ENCODE measurements around the gene LHFPL3.

LHFPL3 gene

GRCh38 chr7:104640506-104640905 is 312.1 kb downstream of the LHFPL3 start:
- TF ChIP-seq CTCF (conservative IDR thresholded peaks at IDR 0.05; ENCODE audit: low read depth, low read length) = no peak

GRCh38 chr7:104642560-104642959 is 314.2 kb downstream of the LHFPL3 start:
- DNase-seq (ENCODE audit: low read depth) = no peak
- no peak overlapping the region for H3K4me3 ChIP-seq (ENCODE audit: low read length)
- no peak for TF ChIP-seq CTCF (conservative IDR thresholded peaks at IDR 0.05; ENCODE audit: low read depth, low read length)

More at GRCh38 chr7:104640506-104640905, 312.1 kb downstream of the LHFPL3 start:
- H3K4me3 ChIP-seq (ENCODE audit: low read length) = no peak overlapping the region
- DNase-seq (ENCODE audit: low read depth) = no peak

GRCh38 chr7:104643587-104644217 is 315.3 kb downstream of the LHFPL3 start:
- TF ChIP-seq CTCF (conservative IDR thresholded peaks at IDR 0.05; ENCODE audit: low read depth, low read length) = peak; percentile 78
- no peak overlapping the region for H3K4me3 ChIP-seq (ENCODE audit: low read length)
- no peak for DNase-seq (ENCODE audit: low read depth)

- DNase-seq (ENCODE audit: low read depth) = peak; percentile 69
- H3K4me3 ChIP-seq (ENCODE audit: low read length) = no peak overlapping the region
- TF ChIP-seq CTCF (conservative IDR thresholded peaks at IDR 0.05; ENCODE audit: low read depth, low read length) = no peak
Measured at GRCh38 chr7:104650991-104651640, 322.7 kb downstream of the LHFPL3 start.

GRCh38 chr7:104652434-104652833 is 324.0 kb downstream of the LHFPL3 start:
- TF ChIP-seq CTCF (conservative IDR thresholded peaks at IDR 0.05; ENCODE audit: low read depth, low read length) = no peak
- DNase-seq (ENCODE audit: low read depth) = no peak
- H3K4me3 ChIP-seq (ENCODE audit: low read length) = no peak overlapping the region

GRCh38 chr7:104652865-104653264 is 324.5 kb downstream of the LHFPL3 start:
- H3K4me3 ChIP-seq (ENCODE audit: low read length) = no peak overlapping the region
- no peak for TF ChIP-seq CTCF (conservative IDR thresholded peaks at IDR 0.05; ENCODE audit: low read depth, low read length)
- no peak for DNase-seq (ENCODE audit: low read depth)

- no peak overlapping the region for H3K4me3 ChIP-seq (ENCODE audit: low read length)
- TF ChIP-seq CTCF (conservative IDR thresholded peaks at IDR 0.05; ENCODE audit: low read depth, low read length) = no peak
- no peak for DNase-seq (ENCODE audit: low read depth)
Measured at GRCh38 chr7:104653825-104654401, 325.5 kb downstream of the LHFPL3 start.

All from retinal pigment epithelial cell (primary cell).